ENCODE data around the gene CHST8. TPM values are rescaled to one million over a fixed set of nuclear protein-coding genes. Genes with fewer than 3 reads are reported as not detected.

The CHST8 gene
- total and polyA plus RNA-seq, 4 donors, result 0.09 to 0.67 (median 0.24) TPM

- H3K4me1 ChIP-seq (ENCODE audit: control insufficient read depth in 5 of 5, insufficient read depth in 5 of 5, low read length in 5 of 5), result no peaks in the 10 kb centered on the region
- no peaks in the 10 kb centered on the region for H3K36me3 ChIP-seq (ENCODE audit: control insufficient read depth in 4 of 4, insufficient read depth in 4 of 4, low read length in 4 of 4)
- no peak for DNase-seq
- no peak overlapping the region for H3K9ac ChIP-seq (ENCODE audit: insufficient read depth in 1 of 2, low read length in 2 of 2)
- peaks cover 0 to 3% (median 0%) of the 10 kb centered on the region in 4 donors for H3K9me3 ChIP-seq (ENCODE audit: control insufficient read depth in 4 of 4, insufficient read depth in 3 of 4, low read length in 3 of 4)
- WGBS, 2 donors, result 79 to 88% methylated on average over 8 of the region's 8 CpGs
- TF ChIP-seq, protein P1, sequence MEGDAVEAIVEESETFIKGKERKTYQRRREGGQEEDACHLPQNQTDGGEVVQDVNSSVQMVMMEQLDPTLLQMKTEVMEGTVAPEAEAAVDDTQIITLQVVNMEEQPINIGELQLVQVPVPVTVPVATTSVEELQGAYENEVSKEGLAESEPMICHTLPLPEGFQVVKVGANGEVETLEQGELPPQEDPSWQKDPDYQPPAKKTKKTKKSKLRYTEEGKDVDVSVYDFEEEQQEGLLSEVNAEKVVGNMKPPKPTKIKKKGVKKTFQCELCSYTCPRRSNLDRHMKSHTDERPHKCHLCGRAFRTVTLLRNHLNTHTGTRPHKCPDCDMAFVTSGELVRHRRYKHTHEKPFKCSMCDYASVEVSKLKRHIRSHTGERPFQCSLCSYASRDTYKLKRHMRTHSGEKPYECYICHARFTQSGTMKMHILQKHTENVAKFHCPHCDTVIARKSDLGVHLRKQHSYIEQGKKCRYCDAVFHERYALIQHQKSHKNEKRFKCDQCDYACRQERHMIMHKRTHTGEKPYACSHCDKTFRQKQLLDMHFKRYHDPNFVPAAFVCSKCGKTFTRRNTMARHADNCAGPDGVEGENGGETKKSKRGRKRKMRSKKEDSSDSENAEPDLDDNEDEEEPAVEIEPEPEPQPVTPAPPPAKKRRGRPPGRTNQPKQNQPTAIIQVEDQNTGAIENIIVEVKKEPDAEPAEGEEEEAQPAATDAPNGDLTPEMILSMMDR (IDR thresholded peaks at IDR 0.05; ENCODE audit: control extremely low read depth, extremely low read depth), result no peak
- peaks cover 0 to 3% (median 0%) of the 10 kb centered on the region in 3 donors for H3K27me3 ChIP-seq (ENCODE audit: control insufficient read depth in 3 of 3, insufficient read depth in 3 of 3, low read length in 2 of 3)
- no peak for ATAC-seq (ENCODE audit: insufficient read depth, low FRiP score)
- no peak overlapping the region for H3K4me3 ChIP-seq
- H3K27ac ChIP-seq (ENCODE audit: low read depth in 1 of 2, low read length in 1 of 2), result no peak overlapping the region
These were observed 124.4 kb downstream of the CHST8 start for GRCh38 chr19:33746159-33746558.

DNA sequence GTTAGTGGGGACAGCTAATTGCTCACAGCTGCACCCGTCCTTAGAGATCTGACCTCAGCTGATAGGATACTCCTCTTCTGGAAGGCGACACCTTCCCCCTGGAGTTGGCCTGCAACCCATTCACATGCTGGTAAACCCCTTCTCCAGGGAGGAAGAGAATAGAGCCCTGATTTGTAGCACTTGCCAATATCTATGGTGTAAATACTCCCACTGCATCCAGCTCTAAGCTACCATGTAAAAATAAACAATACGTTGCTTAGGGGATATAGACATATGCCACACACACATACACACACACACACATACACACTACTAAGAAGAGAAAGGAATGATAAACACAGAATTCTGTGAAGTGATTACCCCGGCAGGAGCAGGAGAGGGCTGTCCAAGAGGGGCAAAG, 125.5 kb downstream of the CHST8 start:
- no peaks in the 10 kb centered on the region for H3K4me1 ChIP-seq (ENCODE audit: control insufficient read depth in 5 of 5, insufficient read depth in 5 of 5, low read length in 5 of 5)
- TF ChIP-seq, protein P1 (IDR thresholded peaks at IDR 0.05; ENCODE audit: control extremely low read depth, extremely low read depth), result no peak
- peaks cover 0 to 3% (median 0%) of the 10 kb centered on the region in 4 donors for H3K9me3 ChIP-seq (ENCODE audit: control insufficient read depth in 4 of 4, insufficient read depth in 3 of 4, low read length in 3 of 4)
- peaks cover 0 to 3% (median 0%) of the 10 kb centered on the region in 3 donors for H3K27me3 ChIP-seq (ENCODE audit: control insufficient read depth in 3 of 3, insufficient read depth in 3 of 3, low read length in 2 of 3)
- no peak overlapping the region for H3K27ac ChIP-seq (ENCODE audit: low read depth in 1 of 2, low read length in 1 of 2)
- WGBS, 2 donors, result 42 to 56% methylated on average over 4 of the region's 4 CpGs
- no peak overlapping the region for H3K4me3 ChIP-seq
- no peak overlapping the region for H3K9ac ChIP-seq (ENCODE audit: insufficient read depth in 1 of 2, low read length in 2 of 2)
- no peaks in the 10 kb centered on the region for H3K36me3 ChIP-seq (ENCODE audit: control insufficient read depth in 4 of 4, insufficient read depth in 4 of 4, low read length in 4 of 4)
- no peak for DNase-seq
- no peak for ATAC-seq (ENCODE audit: insufficient read depth, low FRiP score)

- no peak for ATAC-seq (ENCODE audit: insufficient read depth, low FRiP score)
These were observed 126.5 kb downstream of the CHST8 start for GRCh38 chr19:33748231-33748630.

More at GRCh38 chr19:33748231-33748630, 126.5 kb downstream of the CHST8 start:
- Histone ChIP-seq H3K27me3 (ENCODE audit: control insufficient read depth in 3 of 3, insufficient read depth in 3 of 3, low read length in 2 of 3) (peaks cover 0 to 3% (median 0%) of the 10 kb centered on the region in 3 donors), H3K4me1 (ENCODE audit: control insufficient read depth in 5 of 5, insufficient read depth in 5 of 5, low read length in 5 of 5) (no peaks in the 10 kb centered on the region), H3K36me3 (ENCODE audit: control insufficient read depth in 4 of 4, insufficient read depth in 4 of 4, low read length in 4 of 4) (no peaks in the 10 kb centered on the region), H3K9ac (ENCODE audit: insufficient read depth in 1 of 2, low read length in 2 of 2) (no peak overlapping the region), H3K9me3 (ENCODE audit: control insufficient read depth in 4 of 4, insufficient read depth in 3 of 4, low read length in 3 of 4) (no peaks in the 10 kb centered on the region), H3K4me3 (no peak overlapping the region), H3K27ac (ENCODE audit: low read depth in 1 of 2, low read length in 1 of 2) (no peak overlapping the region)
- DNase-seq, result no peak
- TF ChIP-seq, protein P1 (IDR thresholded peaks at IDR 0.05; ENCODE audit: control extremely low read depth, extremely low read depth), result no peak
- 93 to 98% methylated on average over 8 of the region's 8 CpGs for WGBS, 2 donors

Data from lung (tissue), 12 donors.